Measurements from ENCODE around the gene SIGLEC7.

The SIGLEC7 gene

DNA sequence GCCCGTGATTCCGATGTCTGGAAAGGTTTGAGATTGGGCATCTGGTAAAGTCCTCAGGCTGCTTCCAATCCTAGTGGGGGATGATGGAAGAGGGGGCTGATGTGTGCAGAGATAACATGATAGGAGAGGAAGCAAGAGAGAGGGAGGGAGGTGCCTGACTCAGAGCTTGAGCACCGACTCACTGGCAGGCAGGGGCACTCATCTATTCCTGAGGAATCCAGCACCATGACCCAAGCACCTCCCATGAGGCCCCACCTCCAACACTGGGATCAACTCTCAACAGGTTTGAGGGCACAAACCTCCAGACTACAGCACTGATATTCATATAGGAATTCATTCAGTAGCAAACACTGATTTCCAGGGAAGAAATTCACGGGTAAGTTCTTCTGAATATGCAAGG lies 23.0 kb upstream of the SIGLEC7 start:
- no peak for DNase-seq

DNA sequence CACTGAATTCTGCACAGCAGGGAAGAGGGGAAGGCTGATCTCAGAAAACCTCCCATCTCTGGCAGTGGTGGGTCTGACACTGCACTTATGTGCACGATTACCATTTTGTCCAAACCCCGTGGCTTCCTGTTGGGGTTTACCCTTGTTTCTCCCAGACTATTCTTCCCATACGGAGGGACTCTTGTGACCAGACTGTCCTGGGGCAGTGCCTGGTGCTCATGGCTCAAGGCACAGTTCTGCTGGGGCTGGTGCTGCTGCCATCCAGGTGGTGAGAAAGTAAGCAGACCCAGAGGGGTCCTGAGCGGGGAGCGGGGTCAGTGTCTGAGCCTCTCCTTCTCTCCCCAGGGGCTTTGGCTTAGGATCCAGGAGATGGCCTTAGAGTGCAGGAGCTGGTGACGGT lies 22.5 kb upstream of the SIGLEC7 start:
- no peak for DNase-seq

- no peak for DNase-seq
Observed at GRCh38 chr19:51120160-51120559, 21.9 kb upstream of the SIGLEC7 start.

GRCh38 chr19:51121257-51121656 lies 20.8 kb upstream of the SIGLEC7 start:
- no peak for DNase-seq

DNA sequence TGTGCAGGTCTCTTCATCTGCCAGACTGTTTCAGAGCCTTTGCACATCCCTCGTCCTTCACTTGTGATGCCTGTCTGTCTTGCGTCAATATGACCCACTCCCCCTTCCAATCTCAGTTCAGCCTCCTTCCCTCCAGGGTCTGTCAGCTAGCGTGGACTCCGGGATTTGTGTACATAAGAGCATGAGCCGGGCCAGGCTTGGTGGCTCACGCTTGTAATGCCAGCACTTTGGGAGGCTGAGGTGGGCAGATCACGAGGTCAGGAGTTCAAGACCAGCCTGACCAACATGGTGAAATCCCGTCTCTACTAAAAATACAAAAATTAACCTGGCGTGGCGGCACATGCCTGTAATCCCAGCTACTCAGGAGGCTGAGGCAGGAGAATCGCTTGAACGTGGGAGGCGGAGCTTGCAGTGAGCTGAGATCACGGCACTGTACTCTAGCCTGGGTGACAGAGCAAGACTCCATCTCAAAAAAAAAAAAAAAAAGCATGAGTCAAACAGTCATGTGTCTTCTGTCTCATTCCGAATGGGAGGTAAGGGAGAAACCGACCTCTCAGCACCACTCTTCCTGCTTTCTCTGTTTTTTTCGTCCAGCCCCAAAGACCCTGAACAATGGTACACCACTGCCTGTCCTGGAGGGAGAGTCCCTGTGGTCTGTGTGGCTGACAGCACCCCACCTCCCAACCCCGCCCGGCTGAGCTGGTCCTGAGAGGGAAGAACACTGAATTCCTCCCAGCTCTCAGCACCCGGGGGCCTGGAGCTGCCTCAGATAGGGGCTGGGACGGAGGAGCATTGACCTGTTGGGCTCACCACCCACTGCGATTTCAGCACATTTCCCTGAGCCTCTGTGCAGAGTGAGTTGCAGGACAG lies 19.8 kb upstream of the SIGLEC7 start:
- DNase-seq, result no peak

DNA sequence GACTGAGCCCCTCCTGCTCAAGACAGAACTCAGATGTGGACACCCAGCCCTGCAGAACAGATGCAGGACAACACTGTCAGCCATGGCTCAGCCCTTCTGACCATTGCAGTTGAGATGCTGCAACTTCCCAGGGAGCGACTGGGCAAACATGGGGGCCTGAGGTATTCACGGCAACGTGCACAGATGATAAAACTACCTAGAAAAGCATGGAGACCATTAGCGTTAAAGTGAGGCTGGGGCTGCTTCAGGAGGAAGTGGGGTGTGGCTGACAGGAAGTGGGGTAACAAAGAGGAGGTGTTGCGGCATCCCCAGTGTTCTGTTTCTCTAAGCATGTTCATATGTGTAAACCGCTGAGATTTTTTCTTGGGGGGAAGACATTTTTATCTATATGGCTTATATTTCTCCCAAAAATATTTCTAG lies 18.7 kb upstream of the SIGLEC7 start:
- peak; percentile 71 for DNase-seq

- no peak for DNase-seq
Observed at GRCh38 chr19:51123802-51124201, 18.3 kb upstream of the SIGLEC7 start.

DNA sequence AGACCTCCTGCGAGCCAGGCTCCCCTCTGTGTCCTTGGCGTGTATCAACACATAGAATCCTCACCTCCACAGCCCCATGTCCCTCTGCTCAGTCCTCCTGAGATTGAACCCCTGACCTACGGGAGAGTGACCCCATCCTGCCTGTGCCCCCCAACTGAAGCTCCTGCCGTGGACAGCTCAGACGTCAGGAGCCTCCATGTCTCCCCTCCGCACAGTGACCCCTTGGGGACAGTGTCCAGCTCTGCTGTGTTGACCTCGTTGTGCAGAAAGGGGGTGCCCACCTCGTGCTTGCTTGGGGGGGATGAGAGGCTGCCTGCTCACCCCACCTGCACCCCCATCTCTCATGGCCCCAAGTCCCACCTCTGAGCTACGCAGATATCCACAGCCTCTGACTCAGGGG lies 17.9 kb upstream of the SIGLEC7 start:
- DNase-seq, result no peak

- peak; percentile 28 for DNase-seq
Observed at GRCh38 chr19:51124729-51125128, 17.4 kb upstream of the SIGLEC7 start, which contains the start of gene SIGLEC9. Gene SIGLEC9, plus strand, starts transcription at chr19:51124906. Its CDS starts 69 bp downstream, at chr19:51124975.

GRCh38 chr19:51125421-51126075 lies 16.6 kb upstream of the SIGLEC7 start:
- DNase-seq, result no peak

DNA sequence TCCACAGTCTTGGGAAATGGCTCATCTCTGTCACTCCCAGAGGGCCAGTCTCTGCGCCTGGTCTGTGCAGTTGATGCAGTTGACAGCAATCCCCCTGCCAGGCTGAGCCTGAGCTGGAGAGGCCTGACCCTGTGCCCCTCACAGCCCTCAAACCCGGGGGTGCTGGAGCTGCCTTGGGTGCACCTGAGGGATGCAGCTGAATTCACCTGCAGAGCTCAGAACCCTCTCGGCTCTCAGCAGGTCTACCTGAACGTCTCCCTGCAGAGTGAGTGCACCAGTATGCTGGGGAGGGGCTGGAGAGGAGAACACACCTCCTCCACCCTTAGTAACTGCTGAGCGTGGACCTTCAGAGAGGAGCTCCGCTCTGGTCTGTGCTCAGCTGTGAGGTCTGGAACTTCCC lies 15.1 kb upstream of the SIGLEC7 start:
- DNase-seq, result no peak

GRCh38 chr19:51127755-51128154 lies 14.3 kb upstream of the SIGLEC7 start:
- DNase-seq, result peak; percentile 60

DNA sequence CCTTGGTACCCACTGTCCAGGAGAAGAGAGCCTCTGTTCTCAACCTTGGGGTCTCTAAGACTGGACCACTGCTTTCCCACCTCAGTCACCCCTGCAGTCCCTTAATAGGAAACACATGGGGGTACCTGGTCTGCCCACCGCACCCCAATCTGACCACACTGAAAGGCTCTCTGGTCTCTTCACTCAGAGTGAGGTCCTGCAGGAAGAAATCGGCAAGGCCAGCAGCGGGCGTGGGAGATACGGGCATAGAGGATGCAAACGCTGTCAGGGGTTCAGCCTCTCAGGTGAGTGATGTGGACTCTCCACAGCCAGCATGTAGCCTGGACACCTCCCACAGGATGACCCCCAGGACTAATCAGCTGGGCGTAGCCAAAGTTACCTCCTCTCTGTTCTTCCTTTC lies 13.9 kb upstream of the SIGLEC7 start:
- no peak for DNase-seq

- DNase-seq, result no peak
Observed at GRCh38 chr19:51129716-51130115, 12.4 kb upstream of the SIGLEC7 start.

DNA sequence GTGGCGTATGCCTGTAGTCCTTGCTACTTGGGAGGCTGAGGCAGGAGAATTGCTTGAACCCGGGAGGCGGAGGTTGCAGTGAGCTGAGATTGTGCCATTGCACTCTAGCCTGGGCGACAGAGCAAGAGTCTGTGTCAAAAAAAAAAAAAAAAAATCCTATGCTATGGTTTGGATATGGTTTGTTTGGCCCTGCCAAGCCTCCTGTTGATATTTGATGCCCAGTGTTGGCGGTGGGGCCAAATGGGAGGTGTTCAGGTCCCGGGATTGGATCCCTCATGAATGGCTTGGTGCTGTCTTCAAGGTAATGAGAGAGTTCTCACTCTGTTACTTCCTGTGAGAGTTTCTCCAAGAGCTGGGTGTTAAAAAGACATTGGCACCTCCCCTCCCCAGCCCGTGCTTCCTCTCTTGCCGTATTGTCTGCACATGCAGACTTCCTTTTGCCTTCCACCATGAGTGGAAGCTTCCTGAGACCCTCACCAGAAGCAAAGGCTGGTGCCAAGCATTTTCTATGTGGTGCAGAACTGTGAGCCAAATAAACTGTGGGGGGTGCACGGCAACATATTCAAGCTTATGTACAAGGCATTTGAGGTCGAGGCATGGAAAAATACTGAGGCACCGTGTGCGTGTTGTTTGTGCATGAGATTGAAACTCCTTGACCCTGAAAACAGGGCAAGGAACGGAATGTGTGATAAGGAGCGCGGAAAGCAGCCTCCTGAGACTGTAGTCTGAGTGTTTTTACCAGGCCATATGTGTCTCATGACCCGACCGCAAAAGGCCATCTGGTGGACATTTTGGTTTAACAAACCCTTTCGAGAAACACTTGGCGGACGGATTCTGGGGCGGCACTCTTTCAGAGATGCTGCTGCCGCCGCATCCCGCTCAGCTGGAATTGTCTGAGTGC lies 10.1 kb upstream of the SIGLEC7 start:
- peak; percentile 73 for DNase-seq

DNA sequence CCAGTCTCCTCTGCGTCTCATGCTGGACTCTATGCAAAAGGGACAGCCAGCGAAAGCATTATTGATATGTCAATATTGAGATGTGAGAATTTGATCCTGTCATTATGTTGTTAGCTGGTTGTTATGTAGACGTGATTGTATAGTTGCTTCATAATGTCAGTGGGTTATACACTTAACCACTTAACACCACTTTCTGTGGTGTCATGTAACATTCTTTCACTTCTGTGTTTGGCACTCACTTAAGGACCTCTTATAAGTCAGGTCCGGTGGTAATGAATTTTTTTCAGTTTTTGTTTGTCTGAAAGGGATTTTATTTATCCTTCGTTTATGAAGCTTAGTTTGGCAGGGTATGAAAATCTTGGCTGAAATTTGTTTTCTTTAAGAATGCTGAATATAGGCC lies 7.1 kb upstream of the SIGLEC7 start:
- DNase-seq, result no peak

GRCh38 chr19:51135986-51136762 lies 5.9 kb upstream of the SIGLEC7 start:
- no peak for DNase-seq

DNA sequence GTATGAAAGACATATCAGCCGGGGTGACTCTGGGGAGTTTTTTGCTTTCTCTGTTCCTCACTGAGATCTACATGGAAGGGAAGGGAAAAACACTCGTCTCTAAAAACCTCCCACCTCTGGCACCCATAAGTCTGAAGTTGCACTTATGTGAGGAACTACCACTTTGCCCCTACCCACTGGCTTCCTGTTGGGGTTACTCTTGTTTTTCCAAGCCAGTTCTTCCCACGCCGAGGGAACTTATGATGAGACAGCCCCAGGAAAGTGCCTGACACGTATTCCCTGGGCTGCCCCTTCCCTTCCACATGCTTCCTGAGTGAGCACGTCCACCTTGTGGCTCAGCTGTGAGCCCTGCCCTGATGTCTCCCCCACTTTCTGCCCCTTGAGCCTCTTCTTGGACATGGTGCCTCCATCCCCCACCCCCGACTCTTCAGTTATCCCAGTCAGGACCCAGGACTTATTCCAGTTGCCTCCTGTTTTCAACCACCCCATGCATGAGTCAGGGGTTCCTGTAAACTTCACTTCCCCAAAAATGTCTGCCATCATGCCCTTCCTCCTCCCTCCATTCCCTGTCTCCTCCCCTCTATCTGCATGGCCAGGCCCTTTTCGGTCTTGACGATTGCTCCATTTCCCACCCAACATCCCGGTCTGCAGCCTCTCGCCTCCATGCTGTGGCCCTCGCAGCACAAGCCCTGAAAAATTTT lies 5.1 kb upstream of the SIGLEC7 start:
- peak; percentile 43 for DNase-seq

DNA sequence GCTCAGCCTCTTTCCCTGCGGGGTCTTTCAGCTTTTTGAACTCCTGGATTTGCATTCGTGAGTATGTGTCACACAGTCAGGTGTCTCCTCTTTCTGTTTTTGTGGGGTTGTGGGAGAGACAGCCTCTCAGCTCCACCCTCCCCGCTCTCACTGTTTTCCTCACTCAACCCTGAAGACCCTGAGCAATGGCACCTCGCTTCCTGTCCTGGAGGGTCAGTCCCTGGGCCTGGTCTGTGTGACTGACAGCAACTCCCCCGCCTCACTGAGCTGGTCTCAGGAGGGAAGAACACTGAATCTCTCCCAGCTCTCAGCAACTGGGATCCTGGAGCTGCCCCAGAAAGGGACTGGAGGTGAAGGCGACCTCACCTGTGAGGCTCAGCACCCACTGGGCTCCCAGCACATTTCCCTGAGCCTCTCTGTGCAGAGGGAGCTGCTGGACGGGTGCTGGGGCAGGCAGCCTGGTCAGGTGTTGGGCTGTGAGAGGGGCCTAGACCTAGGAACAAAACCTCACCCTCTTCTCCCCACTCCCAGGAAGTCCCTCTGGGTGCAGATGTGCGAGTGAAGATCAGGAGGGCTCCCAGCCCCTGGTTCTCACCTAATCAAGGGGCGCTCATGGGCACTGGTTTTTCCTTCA lies 4.2 kb upstream of the SIGLEC7 start:
- no peak for DNase-seq

DNA sequence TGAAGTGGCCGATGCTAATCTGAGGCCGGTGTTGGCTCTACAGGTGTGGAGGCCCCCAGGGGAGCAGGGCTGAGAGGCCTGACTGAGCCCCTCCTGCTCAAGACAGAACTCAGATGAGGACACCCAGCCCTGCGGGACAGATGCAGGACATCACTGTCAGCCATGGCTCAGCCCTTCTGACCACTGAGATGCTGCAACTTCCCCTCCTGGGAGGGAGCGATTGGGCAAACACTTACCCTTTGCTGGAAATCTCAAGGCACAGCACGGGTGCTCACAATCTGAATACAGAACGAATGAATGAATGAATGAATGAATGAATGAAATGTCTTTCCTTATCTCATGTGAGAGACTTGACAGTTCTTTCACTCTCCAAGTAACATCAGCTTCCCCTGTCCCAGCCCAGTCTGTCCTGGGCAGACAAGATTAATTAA lies 3.5 kb upstream of the SIGLEC7 start:
- no peak for DNase-seq

Data from CD4-positive, alpha-beta T cell treated with Interleukin-17A for 4 hours (primary cell).